Stimulated activated CD8-positive, alpha-beta memory T cell treated with anti-CD3 and anti-CD28 coated beads, Interleukin-7, amount 100 ng/mL, for 24 hours (primary cell): ENCODE results near the gene SLC25A12.
"Not testable (repeated sequence)": the region's sequence is repeated elsewhere in the genome, so short reads cannot be mapped to it uniquely, and the experiment has no call there.

Experiments
- DNase-seq: peaks from one replicate; pipeline ENCODE4 v3.0.0-alpha.2; 2020; ENCODE audit warnings: low read depth

The SLC25A12 gene

GRCh38 chr2:171822525-171823322 is 71.3 kb downstream of the SLC25A12 start:
- DNase-seq, result no peak

GRCh38 chr2:171819453-171819852 is 74.6 kb downstream of the SLC25A12 start:
- DNase-seq, result no peak

DNA sequence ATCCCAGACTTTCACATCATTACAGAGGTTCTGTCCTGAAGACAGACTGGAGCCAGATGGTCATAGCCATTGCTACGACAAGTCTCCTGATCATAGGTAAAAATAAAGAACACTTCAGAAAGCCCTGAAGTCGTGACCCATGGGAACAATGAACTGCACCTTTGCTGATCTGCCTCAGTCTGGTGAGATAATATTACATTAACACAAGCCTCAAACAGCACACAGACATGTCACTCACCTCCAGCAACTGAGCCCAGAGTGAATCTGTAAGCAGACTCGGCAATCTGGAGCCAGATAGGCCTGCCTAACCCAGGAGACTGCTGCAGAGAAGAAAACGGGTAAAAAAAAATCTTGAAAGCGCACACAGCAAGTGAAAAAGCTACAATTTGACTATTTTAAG is 79.2 kb downstream of the SLC25A12 start:
- no peak for DNase-seq

DNA sequence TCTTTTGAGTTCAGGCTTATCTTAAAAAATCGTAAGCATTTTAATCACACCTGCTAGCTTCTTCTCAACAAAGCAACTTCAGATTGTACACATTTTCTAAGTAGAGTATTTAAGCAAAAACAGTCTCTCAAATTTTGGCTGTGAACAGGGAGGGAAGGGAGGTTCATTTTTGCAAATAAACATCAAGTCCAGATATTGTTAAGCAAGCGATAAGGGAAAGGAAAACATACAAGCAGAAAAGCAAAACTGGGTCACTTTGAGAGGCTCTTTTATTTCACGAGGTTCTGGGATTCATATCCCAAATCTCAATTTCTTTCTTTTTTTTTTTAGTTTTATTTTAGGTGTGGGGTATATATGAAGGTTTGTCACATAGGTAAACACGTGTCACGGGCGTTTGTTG is 79.9 kb downstream of the SLC25A12 start:
- DNase-seq, result no peak

DNA sequence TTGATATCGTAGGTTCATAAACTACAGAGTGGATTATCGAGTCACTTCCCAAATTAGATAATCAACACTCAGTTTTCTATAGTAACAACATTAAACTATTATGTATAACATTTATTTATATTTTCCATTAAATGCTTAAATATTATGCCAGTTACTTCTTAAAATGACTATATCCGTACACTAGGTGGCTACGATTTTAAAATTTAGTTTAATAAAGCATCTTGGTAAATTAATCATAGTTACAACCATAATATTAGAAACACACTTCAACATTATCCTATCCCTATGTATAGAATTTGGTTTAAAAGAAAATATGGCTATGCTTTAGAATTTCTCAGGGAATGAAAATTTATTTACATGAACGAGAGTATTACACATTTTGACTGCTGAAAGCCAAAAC is 80.3 kb downstream of the SLC25A12 start:
- DNase-seq, result no peak

GRCh38 chr2:171813126-171813525 is 80.9 kb downstream of the SLC25A12 start:
- DNase-seq, result no peak

- no peak for DNase-seq
Measured at GRCh38 chr2:171811245-171811628, 82.8 kb downstream of the SLC25A12 start.

DNA sequence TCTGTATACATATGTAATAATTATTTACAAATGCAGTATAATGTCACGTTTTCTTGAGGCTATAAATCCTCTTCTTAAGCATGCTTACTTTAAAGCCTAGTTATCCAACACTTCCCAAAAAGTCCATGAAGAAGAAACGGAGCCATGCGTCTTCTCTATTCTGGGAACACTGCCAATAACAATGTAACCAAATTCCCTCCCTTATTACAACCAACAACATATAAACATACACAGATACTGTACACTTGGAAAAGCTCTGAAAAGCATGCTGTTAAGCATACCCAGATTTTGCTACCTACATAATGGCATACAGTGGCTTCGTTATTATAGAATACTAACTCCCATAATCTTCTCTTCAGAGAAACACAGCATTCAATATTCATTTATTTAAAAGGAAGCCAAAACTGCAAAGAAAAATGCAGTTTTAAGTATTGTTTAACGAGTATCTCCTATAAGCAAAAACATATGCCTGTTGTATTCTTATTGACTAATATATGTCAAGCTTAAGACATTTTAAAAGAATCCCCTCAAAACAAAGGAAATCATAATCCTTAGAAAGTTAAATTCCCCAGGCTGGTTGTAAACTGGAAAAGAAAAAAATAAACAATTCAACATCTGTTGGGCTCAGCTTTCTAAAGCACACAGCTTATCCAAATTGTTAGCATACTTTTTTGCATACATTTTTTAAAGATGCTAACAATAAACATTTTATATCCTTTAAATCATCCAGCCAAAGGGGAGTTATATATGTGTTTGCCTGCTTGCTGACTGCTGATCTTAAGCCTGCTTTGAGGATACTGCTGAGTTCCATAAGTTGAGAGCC is 83.4 kb downstream of the SLC25A12 start:
- DNase-seq, result no peak

DNA sequence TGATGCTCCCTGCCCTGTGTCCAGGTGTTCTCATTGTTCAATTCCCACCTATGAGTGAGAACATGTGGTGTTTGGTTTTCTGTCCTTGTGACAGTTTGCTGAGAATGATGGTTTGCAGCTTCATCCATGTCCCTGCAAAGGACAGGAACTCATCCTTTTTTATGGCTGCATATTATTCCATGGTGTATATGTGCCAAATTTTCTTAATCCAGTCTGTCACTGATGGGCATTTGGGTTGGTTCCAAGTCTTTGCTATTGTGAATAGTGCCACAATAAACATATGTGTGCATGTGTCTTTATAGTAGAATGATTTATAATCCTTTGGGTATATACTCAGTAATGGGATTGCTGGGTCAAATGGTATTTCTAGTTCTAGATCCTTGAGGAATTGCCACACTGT is 85.2 kb downstream of the SLC25A12 start:
- not testable (repeated sequence) for DNase-seq

DNA sequence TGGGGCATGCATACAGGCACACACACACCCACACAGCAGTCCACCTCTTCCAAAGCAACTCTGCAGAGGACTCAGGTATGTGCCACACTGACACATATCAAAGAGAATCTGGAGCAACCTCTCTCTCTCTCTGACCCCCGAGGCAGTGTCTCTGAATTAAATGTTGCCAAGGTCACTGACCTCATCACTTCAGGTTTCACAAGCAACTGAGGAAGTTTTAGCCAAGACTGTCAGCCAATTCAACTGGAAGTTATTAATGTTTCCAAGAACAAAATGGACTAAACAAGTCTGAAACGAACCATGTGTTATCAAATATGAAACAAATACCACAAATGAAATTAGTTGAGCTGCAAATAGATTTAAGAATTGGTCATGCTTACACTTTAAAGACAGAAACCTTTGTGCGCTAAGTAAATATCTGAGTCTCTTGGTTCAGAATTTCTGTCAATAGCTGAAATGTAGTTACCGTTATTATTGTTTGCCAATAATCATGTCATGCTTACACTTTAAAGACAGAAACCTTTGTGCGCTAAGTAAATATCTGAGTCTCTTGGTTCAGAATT is 86.1 kb downstream of the SLC25A12 start:
- DNase-seq, result no peak

GRCh38 chr2:171807119-171807518 is 86.9 kb downstream of the SLC25A12 start:
- no peak for DNase-seq

DNA sequence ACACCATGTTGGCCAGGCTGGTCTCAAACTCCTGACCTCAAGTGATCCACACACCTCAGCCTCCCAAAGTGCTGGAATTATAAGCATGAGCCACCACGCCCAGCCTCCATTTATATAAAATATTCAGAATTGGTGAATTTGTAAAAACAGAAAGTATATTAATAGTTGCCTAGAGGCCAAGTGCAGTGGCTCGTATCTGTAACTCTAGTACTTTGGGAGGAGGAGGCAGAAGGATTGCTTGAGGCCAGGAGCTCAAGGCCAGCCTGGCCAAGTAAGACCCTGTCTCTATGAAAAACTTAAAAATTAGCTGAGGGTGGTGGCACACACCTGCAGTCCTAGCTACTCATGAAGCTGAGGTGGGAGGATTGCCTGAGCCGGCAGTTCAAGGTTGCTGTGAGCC is 89.6 kb downstream of the SLC25A12 start:
- no peak for DNase-seq

DNA sequence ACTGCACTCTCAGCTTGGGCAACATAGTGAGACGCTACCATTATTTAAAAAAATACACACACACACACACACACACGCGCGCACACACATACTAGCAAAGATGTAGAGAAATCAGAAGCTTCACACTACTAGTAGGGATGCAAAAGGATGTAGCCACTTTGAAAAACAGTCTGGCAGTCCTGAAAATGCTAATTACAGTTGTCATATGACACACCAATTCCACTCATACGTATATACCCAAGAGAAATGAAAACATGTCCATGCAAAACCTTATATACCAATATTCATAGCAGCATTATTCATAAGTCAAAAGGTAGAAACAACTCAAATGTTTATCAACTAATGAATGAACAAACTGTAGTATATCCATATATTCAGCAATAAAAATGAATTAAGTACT is 90.3 kb downstream of the SLC25A12 start:
- DNase-seq, result no peak

- DNase-seq, result no peak
Measured at GRCh38 chr2:171800639-171801038, 93.4 kb downstream of the SLC25A12 start.

GRCh38 chr2:171798156-171798820 is 95.8 kb downstream of the SLC25A12 start:
- DNase-seq, result no peak

DNA sequence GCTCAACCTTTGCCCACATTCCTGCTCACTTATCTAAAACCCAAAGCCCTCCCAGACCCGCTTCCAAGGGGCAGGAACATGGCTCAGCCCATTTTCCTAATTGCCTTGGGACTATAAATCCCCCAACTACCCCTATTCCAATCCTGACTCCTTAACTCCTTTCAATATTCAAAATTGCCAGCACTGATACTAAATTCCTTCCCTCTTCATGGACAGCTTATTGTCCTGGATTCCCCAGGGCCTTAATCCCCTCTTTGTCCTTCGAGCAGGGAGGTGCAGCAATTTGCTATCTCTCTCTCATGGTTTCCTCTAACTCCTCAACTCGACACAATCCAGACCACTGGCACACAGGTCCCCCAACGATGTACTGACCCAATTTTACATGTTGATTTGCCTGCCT is 99.1 kb downstream of the SLC25A12 start:
- DNase-seq, result no peak

- no peak for DNase-seq
Measured at GRCh38 chr2:171793691-171794678, 100.1 kb downstream of the SLC25A12 start.

- DNase-seq, result no peak
Measured at GRCh38 chr2:171792886-171793580, 101.0 kb downstream of the SLC25A12 start.

DNA sequence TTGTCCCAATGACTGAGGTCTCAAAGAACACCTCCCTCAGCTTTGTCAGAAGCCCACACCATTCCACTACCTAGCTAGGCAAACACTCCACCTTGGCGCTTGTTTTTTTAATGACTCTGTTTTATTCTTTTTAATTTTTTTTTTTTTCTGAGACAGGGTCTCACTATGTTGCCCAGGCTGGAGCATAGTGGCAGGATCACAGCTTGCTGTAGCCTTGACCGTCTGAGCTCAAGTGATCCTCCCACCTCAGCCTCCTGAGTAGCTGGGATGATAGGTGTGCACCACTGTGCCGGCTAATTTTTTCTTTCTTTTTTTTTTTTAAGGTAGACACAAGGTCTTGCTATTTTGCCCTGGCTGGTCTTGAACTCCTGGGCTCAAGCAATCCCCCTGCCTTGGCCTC is 101.9 kb downstream of the SLC25A12 start:
- DNase-seq, result no peak

DNA sequence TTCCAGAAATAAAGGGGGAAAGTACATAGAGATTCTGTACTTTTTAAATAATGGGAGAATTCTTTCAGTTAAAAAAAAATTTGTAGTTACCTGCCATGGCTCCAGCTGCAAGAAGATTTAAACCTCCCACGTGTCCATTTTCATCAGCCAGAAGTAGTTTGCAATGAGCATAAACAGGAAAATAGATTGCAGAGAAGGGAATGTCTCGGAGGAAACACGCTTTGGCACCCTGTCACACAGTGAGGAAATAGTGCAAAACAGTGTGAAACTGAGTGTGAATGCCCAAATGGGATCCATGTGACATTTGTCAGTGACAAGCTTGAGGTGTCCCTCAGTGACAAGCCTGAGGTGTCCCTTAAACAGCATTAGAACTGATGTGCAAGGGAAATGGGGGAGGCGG is 102.7 kb downstream of the SLC25A12 start:
- no peak for DNase-seq

DNA sequence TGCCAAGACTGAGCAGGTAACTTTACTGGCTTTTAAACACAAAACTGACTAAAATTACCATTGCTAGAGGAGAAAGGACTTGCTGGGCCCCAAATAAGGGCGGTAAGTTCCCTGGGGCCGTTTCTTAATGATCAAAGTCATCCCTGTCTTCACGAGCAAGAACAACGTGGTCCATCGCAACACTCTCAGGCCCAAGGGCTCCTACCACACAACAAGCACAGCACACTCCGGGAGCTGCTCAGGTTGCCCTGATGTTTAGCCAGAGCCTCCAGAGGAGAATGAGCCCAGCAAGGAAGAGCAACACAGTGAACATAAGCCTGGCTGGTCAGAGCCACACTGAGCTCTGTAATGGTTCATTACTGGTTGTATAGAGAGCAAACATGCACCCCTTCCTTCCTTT is 104.1 kb downstream of the SLC25A12 start:
- DNase-seq, result no peak
